ENCODE data around the gene IRF6. TPM values are rescaled to one million over a fixed set of nuclear protein-coding genes. Genes with fewer than 3 reads are reported as not detected.
A peak's percentile ranks its signal among the peaks of the same experiment; 100 is the strongest.

The IRF6 gene
- total RNA-seq, 1 experiment from 2014 or later, result not detected

DNA sequence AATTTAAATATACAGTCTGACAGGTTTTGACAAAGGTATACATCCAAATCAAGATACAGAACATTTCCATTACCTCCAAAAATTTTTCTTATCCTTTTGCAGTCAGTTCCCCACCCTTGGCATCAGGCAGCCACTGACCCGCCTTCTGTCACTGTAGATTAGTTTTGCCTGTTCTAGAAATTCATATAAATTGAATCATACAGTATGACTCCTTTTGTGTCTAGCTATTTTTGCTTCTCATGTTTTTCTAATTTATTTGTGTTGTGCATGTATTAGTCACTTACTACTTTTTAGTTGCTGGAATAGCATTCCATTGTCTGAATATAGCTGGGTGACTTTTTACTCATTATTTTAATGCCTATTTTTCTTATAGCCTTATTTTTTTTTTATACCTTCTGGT, 25.7 kb upstream of the IRF6 start:
- Histone ChIP-seq H3K4me3 (no peak overlapping the region), H3K27me3 (no peaks in the 10 kb centered on the region), H3K36me3 (peaks cover 53% of the 10 kb centered on the region), H3K4me1 (no peaks in the 10 kb centered on the region; the same call in 1 of the 2 replicates), H3K9me3 (replicated peaks) (no peaks in the 10 kb centered on the region), H3K27ac (no peak overlapping the region)
- no peak for DNase-seq

DNA sequence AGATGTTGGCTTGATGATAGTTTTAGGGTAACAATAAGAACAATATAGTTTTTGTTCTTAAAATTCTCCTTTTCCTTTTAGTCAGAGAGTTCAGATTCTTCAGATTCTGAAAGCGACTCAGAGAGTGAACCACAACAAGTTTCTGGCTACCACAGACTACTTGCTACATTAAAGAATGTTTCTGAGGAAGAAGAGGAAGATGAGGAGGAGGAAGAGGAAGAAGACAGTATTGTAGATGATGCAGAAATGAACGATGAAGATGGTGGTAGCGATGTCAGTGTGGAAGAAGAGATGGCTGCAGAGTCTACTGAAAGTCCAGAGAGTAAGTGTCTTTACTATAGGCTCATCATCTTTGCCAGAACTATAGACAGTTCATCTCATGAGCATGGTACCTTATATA, 24.8 kb upstream of the IRF6 start:
- Histone ChIP-seq H3K36me3 (peaks cover 45% of the 10 kb centered on the region), H3K4me1 (no peaks in the 10 kb centered on the region; the same call in 1 of the 2 replicates), H3K27me3 (no peaks in the 10 kb centered on the region), H3K4me3 (no peak overlapping the region), H3K9me3 (replicated peaks) (no peaks in the 10 kb centered on the region), H3K27ac (no peak overlapping the region)
- no peak for DNase-seq

DNA sequence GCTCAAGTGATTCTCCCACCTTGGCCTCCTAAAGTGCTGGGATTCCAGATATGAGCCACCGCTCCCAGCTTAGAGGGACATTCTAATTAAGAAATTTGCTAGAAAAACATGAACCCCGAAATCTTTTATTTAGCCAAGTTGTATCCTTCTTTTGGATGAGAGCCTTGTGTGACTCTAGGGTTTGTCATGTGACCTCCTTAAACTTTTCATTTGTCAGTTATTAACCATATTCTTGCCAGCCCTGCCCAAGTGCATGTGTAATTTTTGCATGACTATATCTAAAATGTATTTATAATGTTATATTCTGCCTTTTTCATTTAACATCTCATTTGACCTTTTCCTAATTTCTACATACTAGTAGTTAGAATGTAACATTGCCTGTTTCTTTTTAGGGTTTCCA, 23.8 kb upstream of the IRF6 start:
- H3K9me3 ChIP-seq (replicated peaks), result no peaks in the 10 kb centered on the region
- H3K4me3 ChIP-seq, result no peak overlapping the region
- H3K27ac ChIP-seq, result no peak overlapping the region
- no peak for DNase-seq
- H3K27me3 ChIP-seq, result no peaks in the 10 kb centered on the region
- H3K36me3 ChIP-seq, result peaks cover 38% of the 10 kb centered on the region
- no peaks in the 10 kb centered on the region; the same call in 1 of the 2 replicates for H3K4me1 ChIP-seq

DNA sequence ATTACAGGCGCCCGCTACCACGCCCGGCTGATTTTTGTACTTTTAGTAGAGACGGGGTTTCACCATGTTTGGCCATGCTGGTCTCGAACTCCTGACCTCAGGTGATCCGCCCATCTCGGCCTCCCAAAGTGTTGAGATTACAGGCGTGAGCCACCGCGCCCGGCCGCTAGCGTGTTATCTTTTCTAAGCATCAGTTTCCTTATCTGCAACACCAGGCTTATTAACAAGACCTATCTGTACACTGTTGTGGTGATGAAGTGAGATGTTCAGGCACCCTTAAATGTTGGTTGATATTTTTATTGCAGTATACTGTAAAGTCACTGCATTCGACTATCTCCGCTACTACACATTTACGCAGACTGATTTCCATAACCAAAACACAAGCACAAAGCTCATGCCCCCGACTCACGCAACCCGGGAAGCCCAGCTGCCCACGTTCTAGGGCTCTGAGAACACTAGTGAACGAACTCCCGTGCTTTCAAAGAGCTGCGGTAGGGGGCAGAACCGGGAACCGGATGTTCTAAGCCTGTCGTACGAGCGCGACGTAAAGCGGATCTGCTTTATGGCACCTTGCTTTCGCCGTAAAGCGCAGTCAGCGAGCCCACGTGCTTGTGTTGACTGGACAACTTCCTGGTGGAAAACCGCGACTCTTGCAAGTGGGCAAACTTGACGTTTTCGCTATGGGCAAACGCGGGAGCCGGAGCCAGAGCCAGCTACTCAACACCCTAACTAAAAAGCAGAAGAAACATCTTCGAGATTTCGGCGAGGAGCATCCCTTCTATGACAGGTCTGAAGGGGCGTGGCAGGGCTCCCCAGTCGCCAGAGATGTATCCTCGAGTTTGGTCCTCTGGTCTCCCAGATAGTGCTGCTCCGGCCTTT, 21.7 kb upstream of the IRF6 start, which contains the start of gene UTP25:
UTP25 (plus strand) TSS at position 589 of the 879 bp plus-strand sequence; CDS start at position 681, 92 bp downstream.
- H3K4me1 ChIP-seq, result no peaks in the 10 kb centered on the region; the same call in 1 of the 2 replicates
- H3K36me3 ChIP-seq, result peaks cover 18% of the 10 kb centered on the region
- H3K9me3 ChIP-seq (replicated peaks), result no peaks in the 10 kb centered on the region
- no peaks in the 10 kb centered on the region for H3K27me3 ChIP-seq
- H3K27ac ChIP-seq, result peak within 1 kb of the TSS; percentile 54
- peak; percentile 95 to 99 for DNase-seq
- peak within 1 kb of the TSS; percentile 76 for H3K4me3 ChIP-seq

DNA sequence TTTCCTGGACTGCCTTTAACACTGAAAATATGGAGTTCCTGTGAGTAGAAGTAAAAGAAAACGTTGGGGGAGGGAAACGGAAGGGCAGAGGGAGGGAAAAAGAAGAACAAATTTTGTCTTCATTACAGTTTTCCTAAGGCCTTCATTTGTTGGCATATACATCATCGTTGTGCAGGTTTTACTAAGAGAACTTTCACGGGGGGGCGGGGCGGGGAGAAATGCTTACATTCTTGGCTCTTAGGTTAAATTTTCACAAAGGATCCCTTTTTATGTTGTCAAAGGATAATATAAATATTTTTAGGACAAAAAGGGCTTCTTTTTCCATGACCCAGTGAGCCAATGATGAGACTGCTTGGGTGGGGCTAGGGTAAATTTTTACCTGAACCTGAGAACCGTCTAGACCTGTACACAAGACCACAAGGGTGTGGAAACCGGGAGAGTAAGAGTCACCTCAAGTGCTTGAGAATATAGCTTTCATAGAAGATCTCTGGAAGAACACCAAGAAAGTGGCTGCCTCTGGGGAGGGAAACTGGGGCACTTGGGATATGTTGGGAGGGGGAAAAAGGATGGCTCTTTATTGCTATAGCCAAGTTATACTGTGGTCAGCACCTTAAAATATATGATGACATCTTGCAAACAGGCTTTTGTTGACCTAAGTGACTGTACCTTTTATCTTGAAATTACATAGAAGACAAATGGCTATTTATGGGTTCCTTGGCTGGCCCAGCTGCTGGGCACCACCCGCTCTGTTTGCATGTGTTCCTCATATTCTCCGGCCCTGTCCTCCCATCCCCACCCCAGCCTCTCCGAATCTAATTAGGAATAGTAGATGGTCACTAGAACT, 19.9 kb upstream of the IRF6 start:
- H3K27me3 ChIP-seq, result no peaks in the 10 kb centered on the region
- DNase-seq, result no peak
- no peaks in the 10 kb centered on the region; the same call in 1 of the 2 replicates for H3K4me1 ChIP-seq
- no peaks in the 10 kb centered on the region for H3K9me3 ChIP-seq (replicated peaks)
- no peak overlapping the region for H3K27ac ChIP-seq
- H3K4me3 ChIP-seq, result no peak overlapping the region
- peaks cover 2% of the 10 kb centered on the region for H3K36me3 ChIP-seq

DNA sequence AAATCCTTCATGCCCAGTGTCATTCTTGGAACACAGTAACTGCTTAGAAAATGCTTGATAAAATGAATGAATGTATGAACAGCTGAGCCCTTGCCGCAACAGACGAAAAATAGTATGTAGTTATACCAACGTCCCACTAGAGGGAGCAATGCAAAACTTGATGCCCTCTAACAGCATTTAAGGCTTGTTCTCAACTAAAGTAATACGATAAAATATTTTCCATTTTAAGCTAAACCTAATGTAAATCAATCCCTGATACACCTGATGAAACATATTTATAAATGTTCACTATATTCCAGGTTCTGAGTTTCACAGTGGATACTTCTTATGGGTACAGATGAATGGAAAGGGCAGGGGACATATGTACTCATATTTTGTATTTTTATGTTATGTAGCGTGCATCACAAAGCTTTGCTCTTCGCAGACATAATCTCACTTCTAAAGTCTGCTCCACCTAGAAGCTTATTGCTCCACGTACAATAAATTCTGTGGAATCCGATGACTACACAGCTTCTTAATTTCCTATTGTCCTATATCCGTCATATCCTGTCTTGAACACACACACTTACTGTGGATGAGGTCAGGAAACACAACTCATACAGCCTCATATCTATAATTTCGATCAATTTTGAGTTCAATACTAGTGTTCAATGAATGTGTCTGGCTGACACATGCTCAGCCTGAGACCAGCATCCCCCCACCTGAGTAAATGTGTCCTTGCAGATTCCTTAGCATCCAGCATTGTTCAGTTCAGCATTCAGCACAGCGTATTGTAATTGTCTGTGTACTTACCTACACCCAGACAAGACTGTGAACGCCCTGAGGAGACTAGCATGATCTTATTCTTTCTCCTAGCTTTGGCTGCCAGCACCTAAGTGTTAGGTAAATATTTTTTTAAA, 17.4 kb upstream of the IRF6 start:
- H3K4me3 ChIP-seq, result peak overlapping the region; percentile 37
- H3K27me3 ChIP-seq, result no peaks in the 10 kb centered on the region
- H3K4me1 ChIP-seq, result no peaks in the 10 kb centered on the region
- peak; percentile 28 to 87 for DNase-seq
- no peaks in the 10 kb centered on the region for H3K9me3 ChIP-seq (replicated peaks)
- H3K36me3 ChIP-seq, result no peaks in the 10 kb centered on the region
- H3K27ac ChIP-seq, result no peak overlapping the region; the same call in 1 of the 2 replicates

DNA sequence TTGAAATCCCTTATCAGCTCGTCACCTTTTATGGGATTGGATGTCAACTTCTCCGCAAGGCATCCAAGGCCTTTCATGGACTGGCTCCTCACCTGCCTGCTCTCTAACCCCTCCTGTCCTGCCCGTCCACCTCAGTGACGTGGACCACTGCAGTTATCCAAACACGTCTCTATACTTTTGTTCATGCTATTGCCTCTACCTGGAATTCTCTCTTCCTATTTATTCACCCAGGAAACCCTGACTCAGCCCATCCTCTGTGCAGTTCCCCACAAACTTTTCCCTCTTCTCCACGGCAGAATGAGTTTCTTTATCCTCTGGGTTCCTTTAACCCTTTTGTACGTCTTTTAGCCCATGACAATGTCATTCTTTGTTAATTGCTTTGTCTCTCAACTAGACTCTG, 16.8 kb upstream of the IRF6 start:
- Histone ChIP-seq H3K36me3 (no peaks in the 10 kb centered on the region), H3K4me1 (no peaks in the 10 kb centered on the region), H3K27ac (no peak overlapping the region), H3K9me3 (replicated peaks) (no peaks in the 10 kb centered on the region), H3K27me3 (no peaks in the 10 kb centered on the region), H3K4me3 (peak overlapping the region; percentile 37; the same call in 1 of the 2 replicates)
- DNase-seq, result no peak

DNA sequence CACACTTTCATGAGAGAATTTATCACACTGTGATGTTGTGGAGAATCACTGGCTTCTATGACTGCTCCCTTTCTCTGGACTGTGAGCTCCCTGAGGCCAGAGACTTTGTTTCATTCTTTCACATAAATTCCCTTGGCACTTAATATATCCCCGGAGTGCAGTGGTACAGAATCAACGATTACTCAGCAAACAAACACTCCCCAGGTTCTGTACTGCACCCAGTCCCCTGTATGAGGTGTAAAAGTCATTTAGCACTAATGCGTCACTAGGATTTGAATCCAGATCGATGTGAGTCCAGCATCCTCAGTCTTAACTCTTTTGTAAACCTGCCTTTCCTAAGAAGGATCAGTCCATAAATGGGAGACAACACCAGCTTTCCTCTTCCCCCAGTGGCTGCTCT, 15.0 kb upstream of the IRF6 start:
- no peaks in the 10 kb centered on the region for H3K9me3 ChIP-seq (replicated peaks)
- no peaks in the 10 kb centered on the region for H3K27me3 ChIP-seq

DNA sequence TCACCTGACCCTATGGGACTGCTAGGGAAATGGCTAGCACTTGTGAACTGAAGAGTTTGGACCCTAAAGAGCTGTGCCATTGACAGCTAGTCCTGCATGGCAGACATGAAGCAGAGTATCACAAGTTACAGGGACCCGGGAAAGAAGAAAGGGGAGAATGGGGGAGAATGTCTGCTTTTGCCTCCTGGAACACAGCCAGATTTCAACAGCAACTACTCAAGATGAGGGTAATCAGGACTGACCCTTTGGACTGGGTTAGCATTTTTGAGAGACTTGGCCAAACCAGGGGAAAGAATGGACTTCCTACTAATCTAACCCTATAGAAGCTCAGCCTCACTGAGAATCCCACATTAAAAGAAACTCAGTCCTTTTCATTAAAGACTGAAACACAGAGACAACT, 13.1 kb upstream of the IRF6 start:
- Histone ChIP-seq H3K27ac (no peak overlapping the region), H3K36me3 (no peaks in the 10 kb centered on the region), H3K9me3 (replicated peaks) (no peaks in the 10 kb centered on the region), H3K4me1 (peaks cover 6% of the 10 kb centered on the region; the same call in 1 of the 2 replicates), H3K4me3 (no peak overlapping the region), H3K27me3 (no peaks in the 10 kb centered on the region)
- no peak for DNase-seq

More for the DNA sequence above, 15.0 kb upstream of the IRF6 start:
- no peak for DNase-seq
- H3K4me3 ChIP-seq, result no peak overlapping the region
- no peaks in the 10 kb centered on the region; the same call in 1 of the 2 replicates for H3K4me1 ChIP-seq
- H3K36me3 ChIP-seq, result no peaks in the 10 kb centered on the region
- H3K27ac ChIP-seq, result no peak overlapping the region

DNA sequence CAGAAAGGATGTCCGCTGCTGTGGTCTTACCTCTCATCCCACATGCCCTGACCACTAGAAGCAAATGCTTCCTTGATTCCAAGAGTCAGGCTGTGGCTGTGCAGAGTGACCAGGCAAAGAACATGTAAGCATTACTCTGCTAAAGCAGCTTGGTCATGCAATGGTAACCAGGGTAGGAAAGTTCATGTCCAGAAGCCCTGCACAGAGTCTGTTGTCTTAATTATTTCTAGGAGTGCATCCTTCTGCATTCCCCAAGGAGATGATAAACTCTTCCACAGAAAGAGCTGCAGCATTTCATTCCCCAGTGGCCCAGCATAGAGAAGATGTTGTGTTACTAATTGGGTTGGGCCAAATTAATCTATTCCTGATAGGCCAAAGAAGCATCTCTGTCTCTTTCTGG, 11.7 kb upstream of the IRF6 start:
- Histone ChIP-seq H3K4me1 (peaks cover 6% of the 10 kb centered on the region; the same call in 1 of the 2 replicates), H3K4me3 (no peak overlapping the region), H3K27me3 (0 out of 2 replicates have a peak, but pooled peaks cover 4% of the 10 kb centered on the region), H3K36me3 (no peaks in the 10 kb centered on the region), H3K9me3 (replicated peaks) (no peaks in the 10 kb centered on the region), H3K27ac (no peak overlapping the region)
- no peak for DNase-seq

DNA sequence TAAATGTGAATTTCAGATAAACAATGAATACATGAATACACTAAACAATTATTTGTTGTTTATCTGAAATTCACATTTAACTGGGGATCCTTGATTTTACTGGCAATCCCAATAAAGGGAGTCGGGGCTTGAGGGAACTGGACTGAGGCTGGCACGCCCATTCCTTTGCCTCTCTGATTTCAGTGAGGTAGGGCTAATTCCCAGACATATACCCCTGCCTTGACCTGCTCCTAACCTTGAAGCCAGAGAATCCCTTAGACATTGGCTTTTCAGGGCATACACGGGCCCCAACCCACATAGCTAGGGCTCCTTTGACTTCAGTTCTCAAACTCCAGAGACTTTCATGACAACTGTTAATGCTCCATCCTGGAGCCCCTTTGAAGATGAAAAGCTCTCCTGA, 11.0 kb upstream of the IRF6 start:
- Histone ChIP-seq H3K4me3 (no peak overlapping the region), H3K27ac (no peak overlapping the region), H3K36me3 (no peaks in the 10 kb centered on the region), H3K4me1 (peaks cover 6% of the 10 kb centered on the region; the same call in 1 of the 2 replicates), H3K9me3 (replicated peaks) (no peaks in the 10 kb centered on the region), H3K27me3 (0 out of 2 replicates have a peak, but pooled peaks cover 4% of the 10 kb centered on the region)
- no peak for DNase-seq

DNA sequence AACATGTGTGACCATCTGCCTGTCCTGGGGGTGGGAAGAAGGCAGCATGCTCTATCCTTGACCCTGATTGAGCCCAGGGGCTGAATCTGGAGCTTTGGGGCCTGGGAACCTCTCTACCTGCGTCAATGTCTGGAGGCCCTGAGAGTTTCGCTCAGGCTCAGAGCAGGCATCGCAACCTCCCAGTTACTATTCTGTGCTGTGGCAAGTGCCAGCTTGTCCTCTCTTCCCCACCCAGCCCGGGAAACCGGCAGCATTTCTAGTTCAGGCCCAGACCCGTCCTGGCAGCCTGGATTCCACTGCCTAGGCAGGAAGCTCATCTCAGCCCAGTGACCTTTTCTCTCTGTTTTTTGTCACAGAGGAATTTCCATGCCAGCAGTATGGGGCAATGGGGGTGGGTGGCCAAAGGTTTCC, 10.0 kb upstream of the IRF6 start:
- Histone ChIP-seq H3K4me3 (no peak overlapping the region), H3K27me3 (0 out of 2 replicates have a peak, but pooled peaks cover 4% of the 10 kb centered on the region), H3K36me3 (no peaks in the 10 kb centered on the region), H3K27ac (no peak overlapping the region), H3K4me1 (peaks cover 6% of the 10 kb centered on the region; the same call in 1 of the 2 replicates), H3K9me3 (replicated peaks) (no peaks in the 10 kb centered on the region)
- no peak for DNase-seq

DNA sequence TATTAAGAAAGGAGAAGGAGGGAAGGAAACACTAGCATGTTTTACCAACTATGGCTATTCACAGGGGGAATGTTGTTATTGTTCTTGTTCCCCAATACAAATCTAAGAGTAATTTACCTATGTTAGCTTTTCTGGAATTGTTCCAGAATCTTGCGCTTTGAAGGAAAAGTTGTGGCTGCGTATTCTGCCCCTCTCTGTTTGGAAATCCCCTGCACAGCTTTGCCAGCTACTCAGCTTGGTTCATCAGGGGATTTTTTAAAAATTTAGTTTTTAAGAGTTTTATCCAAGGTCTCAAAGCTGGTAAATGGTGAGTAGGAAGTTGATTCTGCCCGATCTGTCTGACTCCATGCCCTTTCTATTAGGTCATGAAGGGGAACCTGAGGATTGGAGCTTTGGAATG, 9.5 kb upstream of the IRF6 start:
- H3K27me3 ChIP-seq, result 0 out of 2 replicates have a peak, but pooled peaks cover 4% of the 10 kb centered on the region
- H3K4me3 ChIP-seq, result no peak overlapping the region
- H3K27ac ChIP-seq, result no peak overlapping the region
- H3K4me1 ChIP-seq, result peaks cover 6% of the 10 kb centered on the region; the same call in 1 of the 2 replicates
- DNase-seq, result no peak
- no peaks in the 10 kb centered on the region for H3K9me3 ChIP-seq (replicated peaks)
- H3K36me3 ChIP-seq, result no peaks in the 10 kb centered on the region

DNA sequence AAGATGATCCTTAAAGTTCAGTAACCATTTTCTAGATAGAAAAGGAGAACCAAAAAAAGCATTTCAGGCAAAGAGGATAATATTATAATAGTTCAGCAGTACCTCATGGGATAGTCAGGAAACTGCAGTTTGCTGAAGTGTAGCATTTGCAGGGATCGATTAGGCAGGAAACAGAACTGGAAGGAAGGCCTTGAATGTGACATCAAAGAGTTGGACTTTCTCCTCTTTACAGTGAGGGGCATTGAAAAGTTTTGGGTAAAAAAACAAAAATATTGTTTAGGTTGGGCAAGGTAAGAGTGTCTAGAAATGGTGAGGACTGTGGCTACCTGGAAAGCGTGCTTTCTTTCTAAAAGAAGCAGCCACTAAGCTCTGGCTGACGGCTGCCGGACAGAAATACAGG, 8.0 kb upstream of the IRF6 start:
- peaks cover 6% of the 10 kb centered on the region; the same call in 1 of the 2 replicates for H3K4me1 ChIP-seq
- H3K36me3 ChIP-seq, result no peaks in the 10 kb centered on the region
- DNase-seq, result no peak
- H3K27me3 ChIP-seq, result 0 out of 2 replicates have a peak, but pooled peaks cover 4% of the 10 kb centered on the region
- H3K27ac ChIP-seq, result no peak overlapping the region
- H3K9me3 ChIP-seq (replicated peaks), result no peaks in the 10 kb centered on the region
- H3K4me3 ChIP-seq, result no peak overlapping the region
